Keratinocyte (primary cell): ENCODE data around the gene DEF6. TPM values are rescaled to one million over a fixed set of nuclear protein-coding genes. Genes with fewer than 3 reads are reported as not detected.

Experiments
- DNase-seq: peaks from one replicate; pipeline ENCODE4 v3.0.0-alpha.2; 2011; ENCODE audit warnings: low read depth, missing footprints, low spot score
- FAIRE-seq: peaks from 2 replicates; lab custom pipeline; 2011; peaks lifted over from hg19 to GRCh38; lab: Jason Lieb, UNC
- H2AFZ ChIP-seq: 2 replicates; pipeline ENCODE4 v1.6.0; 2012; ENCODE audit warnings: low read length, control low read depth, inconsistent platforms; ENCODE audit not compliant: control insufficient read depth
- H3K27ac ChIP-seq: 2 replicates; pipeline ENCODE4 v1.5.1; 2011; ENCODE audit warnings: low read length; ENCODE audit not compliant: control insufficient read depth, insufficient read depth
- H3K27me3 ChIP-seq: 3 replicates; pipeline ENCODE4 v1.6.0; 2011; ENCODE audit warnings: low read length; ENCODE audit not compliant: control insufficient read depth, insufficient read depth; ENCODE audit errors: extremely low read depth
- H3K36me3 ChIP-seq, 2 experiments: 2 replicates in 1 of 2; 3 replicates in 1 of 2; pipeline ENCODE4 v1.5.1; 2011; ENCODE audit warnings: low read length in 2 of 2, mild to moderate bottlenecking in 1 of 2; ENCODE audit not compliant: control insufficient read depth in 2 of 2, insufficient read depth in 2 of 2; ENCODE audit errors: extremely low read depth in 1 of 2
- H3K4me1 ChIP-seq: 3 replicates; pipeline ENCODE4 v1.5.1; 2011; ENCODE audit warnings: low read length; ENCODE audit not compliant: control insufficient read depth, insufficient read depth; ENCODE audit errors: extremely low read depth
- H3K4me2 ChIP-seq: 3 replicates; pipeline ENCODE4 v1.6.0; 2011; ENCODE audit warnings: low read depth, low read length; ENCODE audit not compliant: control insufficient read depth, insufficient read depth; ENCODE audit errors: extremely low read depth
- H3K4me3 ChIP-seq, 3 experiments: fragments of 200-600 bp in 1 of 3; sonication (generic) in 1 of 3; 2 replicates in 2 of 3; 3 replicates in 1 of 3; pipeline ENCODE4 v1.5.1; 2011 to 2016; ENCODE audit warnings: low read length in 3 of 3, mild to moderate bottlenecking in 3 of 3, control low read depth in 2 of 3, inconsistent platforms in 1 of 3, low read depth in 1 of 3, mixed read lengths in 1 of 3, mixed run types in 1 of 3, moderate library complexity in 1 of 3; ENCODE audit not compliant: control insufficient read depth in 2 of 3, insufficient read depth in 2 of 3; ENCODE audit errors: extremely low read depth in 1 of 3
- H3K79me2 ChIP-seq: 2 replicates; pipeline ENCODE4 v1.6.0; 2012; ENCODE audit warnings: low read length; ENCODE audit not compliant: control insufficient read depth, insufficient read depth
- H3K9ac ChIP-seq: 3 replicates; pipeline ENCODE4 v1.6.0; 2011; ENCODE audit warnings: low read length; ENCODE audit not compliant: control insufficient read depth, insufficient read depth; ENCODE audit errors: extremely low read depth
- H3K9me1 ChIP-seq: 3 replicates; pipeline ENCODE4 v1.6.0; 2011; ENCODE audit warnings: low read length; ENCODE audit not compliant: control insufficient read depth, insufficient read depth; ENCODE audit errors: extremely low read depth
- H3K9me3 ChIP-seq: 2 replicates; pipeline ENCODE4 v1.5.1; 2012; ENCODE audit warnings: low read depth, low read length; ENCODE audit not compliant: control insufficient read depth
- H4K20me1 ChIP-seq: 3 replicates; pipeline ENCODE4 v1.6.0; 2011; ENCODE audit warnings: low read length; ENCODE audit not compliant: control insufficient read depth, insufficient read depth; ENCODE audit errors: extremely low read depth
- EZH2 ChIP-seq: IDR thresholded peaks from one replicate; pipeline ENCODE4 v1.6.1; 2012; ENCODE audit warnings: inconsistent platforms, mild to moderate bottlenecking, low read length, moderate library complexity
- dilution Hi-C: fragments of 300-500 bp; cut with MboI; formaldehyde crosslinking; loops from one replicate; pipeline ENCODE4 v1.7.0; 2020; ENCODE audit warnings: low sequenced_read_pairs; ENCODE audit not compliant: extremely low pct_ligation_motif_present
- polyA plus RNA-seq, 5 experiments: library from polyadenylated mRNA; depleted of rRNA in 3 of 5; stranded (reverse) in 3 of 5; stranded (forward) in 1 of 5; unstranded in 1 of 5; fragments of >200 nt; gene quantifications; 1 replicate in 1 of 5; 2 replicates in 3 of 5; 3 replicates in 1 of 5; pipeline versions ENCODE4 v1.2.1 to v1.2.3, GENCODE V29; 2011 to 2012; ENCODE audit warnings: missing spikeins in 2 of 5, low read depth in 1 of 5, low replicate concordance in 1 of 5
- TF ChIP-seq, protein P1 (sequence below), 3 experiments: IDR thresholded peaks in 1 of 3; conservative IDR thresholded peaks in 1 of 3; optimal IDR thresholded peaks in 1 of 3; 2 replicates in 2 of 3; 3 replicates in 1 of 3; pipeline versions ENCODE3 to v1.5.1; 2011; ENCODE audit warnings: low read length in 3 of 3, mild to moderate bottlenecking in 3 of 3, moderate library complexity in 2 of 3, control low read depth in 1 of 3, inconsistent platforms in 1 of 3; ENCODE audit not compliant: insufficient read depth in 2 of 3; ENCODE audit errors: extremely low read depth in 1 of 3

The DEF6 gene
- polyA plus RNA-seq, 1 donor (not counting 4 experiments of a cell fraction or from before 2014, with no cell fraction given) = 17.3 TPM

DNA sequence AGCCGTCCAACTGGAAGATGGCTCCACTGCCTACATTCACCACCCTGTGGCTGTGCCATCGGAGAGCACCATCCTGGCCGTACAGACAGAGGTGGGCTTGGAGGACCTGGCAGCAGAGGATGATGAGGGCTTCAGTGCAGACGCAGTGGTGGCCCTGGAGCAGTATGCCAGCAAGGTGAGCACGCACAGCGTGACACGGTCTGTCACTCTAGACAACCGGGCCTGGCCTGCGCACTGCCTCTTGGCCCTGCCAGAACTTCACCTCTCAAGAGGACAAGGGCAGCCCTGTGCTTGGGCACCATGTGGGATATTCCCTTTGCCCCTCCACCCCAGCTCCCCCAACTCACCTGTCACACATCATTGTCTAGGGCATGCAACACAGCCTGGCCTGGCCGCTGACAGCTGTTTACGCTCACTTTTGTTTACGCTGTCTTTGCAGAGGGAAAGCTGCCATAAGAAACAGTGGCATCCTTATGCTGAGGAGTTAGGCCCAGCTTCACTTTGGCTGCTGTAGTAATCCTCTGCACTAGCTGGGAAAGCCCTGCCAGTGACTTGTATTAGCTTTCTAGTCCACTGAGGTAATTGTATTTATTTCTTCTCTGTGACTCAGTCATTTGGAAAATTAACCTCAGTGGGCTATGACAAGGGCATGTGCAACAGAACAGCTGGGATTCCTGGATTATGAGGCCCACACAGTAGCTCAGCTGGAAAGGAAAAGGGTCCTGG lies 9.8 kb upstream of the DEF6 start:
- no peak for DNase-seq
- Histone ChIP-seq H2AFZ (no peak overlapping the region), H3K4me2 (no peak overlapping the region), H3K9me1 (no peaks in the 10 kb centered on the region), H4K20me1 (no peaks in the 10 kb centered on the region), H3K9me3 (no peaks in the 10 kb centered on the region), H3K4me3 (no peak overlapping the region), H3K36me3 (peaks cover 8 to 22% of the 10 kb centered on the region in 2 experiments), H3K27me3 (no peaks in the 10 kb centered on the region), H3K9ac (no peak overlapping the region), H3K27ac (no peak overlapping the region), H3K79me2 (no peaks in the 10 kb centered on the region), H3K4me1 (peaks cover 5% of the 10 kb centered on the region)
- TF ChIP-seq EZH2 = no peak
- TF ChIP-seq, protein P1, sequence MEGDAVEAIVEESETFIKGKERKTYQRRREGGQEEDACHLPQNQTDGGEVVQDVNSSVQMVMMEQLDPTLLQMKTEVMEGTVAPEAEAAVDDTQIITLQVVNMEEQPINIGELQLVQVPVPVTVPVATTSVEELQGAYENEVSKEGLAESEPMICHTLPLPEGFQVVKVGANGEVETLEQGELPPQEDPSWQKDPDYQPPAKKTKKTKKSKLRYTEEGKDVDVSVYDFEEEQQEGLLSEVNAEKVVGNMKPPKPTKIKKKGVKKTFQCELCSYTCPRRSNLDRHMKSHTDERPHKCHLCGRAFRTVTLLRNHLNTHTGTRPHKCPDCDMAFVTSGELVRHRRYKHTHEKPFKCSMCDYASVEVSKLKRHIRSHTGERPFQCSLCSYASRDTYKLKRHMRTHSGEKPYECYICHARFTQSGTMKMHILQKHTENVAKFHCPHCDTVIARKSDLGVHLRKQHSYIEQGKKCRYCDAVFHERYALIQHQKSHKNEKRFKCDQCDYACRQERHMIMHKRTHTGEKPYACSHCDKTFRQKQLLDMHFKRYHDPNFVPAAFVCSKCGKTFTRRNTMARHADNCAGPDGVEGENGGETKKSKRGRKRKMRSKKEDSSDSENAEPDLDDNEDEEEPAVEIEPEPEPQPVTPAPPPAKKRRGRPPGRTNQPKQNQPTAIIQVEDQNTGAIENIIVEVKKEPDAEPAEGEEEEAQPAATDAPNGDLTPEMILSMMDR (optimal IDR thresholded peaks at IDR 0.05 in 1 of 3, IDR thresholded peaks at IDR 0.05 in 1 of 3, conservative IDR thresholded peaks at IDR 0.05 in 1 of 3; ENCODE audit: extremely low read depth in 1 of 3, insufficient read depth in 2 of 3, low read length in 3 of 3) = no peak
- no peak for FAIRE-seq
- dilution Hi-C loops = no loop called here

DNA sequence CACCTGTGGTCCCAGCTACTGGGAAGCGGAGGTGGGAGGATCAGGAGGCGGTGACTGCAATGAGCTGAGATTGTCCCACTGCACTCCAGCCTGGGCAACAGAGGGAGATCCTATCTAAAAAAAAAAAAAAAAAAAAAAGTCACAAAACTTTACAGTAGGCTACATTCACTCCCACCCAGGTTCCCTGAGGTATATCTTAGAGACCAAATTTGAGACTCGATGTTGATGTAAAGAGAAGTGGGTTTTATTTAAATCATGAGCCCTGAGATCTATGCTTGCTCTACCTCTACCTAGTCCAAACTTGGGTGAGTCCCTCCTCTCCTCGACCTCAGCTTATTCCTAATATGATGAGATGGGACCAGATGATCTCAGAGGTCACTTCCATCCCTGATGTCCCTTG lies 8.8 kb upstream of the DEF6 start:
- Histone ChIP-seq H3K9me1 (no peaks in the 10 kb centered on the region), H3K4me2 (no peak overlapping the region), H3K9me3 (no peaks in the 10 kb centered on the region), H3K79me2 (no peaks in the 10 kb centered on the region), H2AFZ (no peak overlapping the region), H3K27ac (no peak overlapping the region), H3K4me1 (peaks cover 5% of the 10 kb centered on the region), H3K9ac (no peak overlapping the region), H3K4me3 (no peak overlapping the region), H3K36me3 (peaks cover 13 to 17% of the 10 kb centered on the region in 2 experiments), H3K27me3 (no peaks in the 10 kb centered on the region), H4K20me1 (no peaks in the 10 kb centered on the region)
- DNase-seq (no peak), FAIRE-seq (no peak)
- dilution Hi-C loops = no loop called here
- TF ChIP-seq EZH2 = no peak
- TF ChIP-seq, protein P1 (optimal IDR thresholded peaks at IDR 0.05 in 1 of 3, IDR thresholded peaks at IDR 0.05 in 1 of 3, conservative IDR thresholded peaks at IDR 0.05 in 1 of 3; ENCODE audit: extremely low read depth in 1 of 3, insufficient read depth in 2 of 3, low read length in 3 of 3) = no peak
